Uterus (tissue), 4 donors: Measurements from ENCODE around the gene CFAP61. TPM values are rescaled to one million over a fixed set of nuclear protein-coding genes. Genes with fewer than 3 reads are reported as not detected.

Experiments used
- DNase-seq, 2 donors: peaks; one replicate each; pipeline ENCODE4 v3.0.0-alpha.2; 2019 to 2020
- H3K27ac ChIP-seq, 2 donors: fragments of 200-600 bp; sonication (generic); 1 replicate in 1 of 2; 2 replicates in 1 of 2; pipeline ENCODE4 v1.5.1; 2016 to 2018
- H3K27me3 ChIP-seq, 2 donors: fragments of 200-600 bp; sonication (generic); one replicate each; pipeline ENCODE4 v1.5.1; 2018 to 2019; ENCODE audit warnings: control low read depth in 1 of 2
- H3K36me3 ChIP-seq, 2 donors: fragments of 200-600 bp; sonication (generic); one replicate each; pipeline ENCODE4 v1.5.1; 2019; ENCODE audit warnings: control low read depth in 1 of 2
- H3K4me1 ChIP-seq, 2 donors: fragments of 200-600 bp; sonication (generic); one replicate each; pipeline ENCODE4 v1.5.1; 2018 to 2019; ENCODE audit warnings: control low read depth in 1 of 2
- H3K4me3 ChIP-seq, 2 donors: fragments of 200-600 bp; sonication (generic); 1 replicate in 1 of 2; 2 replicates in 1 of 2; pipeline ENCODE4 v1.5.1; 2018 to 2019; ENCODE audit warnings: mild to moderate bottlenecking in 1 of 2
- H3K9me3 ChIP-seq, 2 donors: fragments of 200-600 bp; sonication (generic); one replicate each; pipeline ENCODE4 v1.5.1; 2019; ENCODE audit warnings: control low read depth in 1 of 2
- CTCF ChIP-seq, 4 experiments: fragments of 200-600 bp in 2 of 4; fragments of 450-650 bp in 2 of 4; sonication (generic) in 2 of 4; IDR thresholded peaks; one replicate each; pipeline ENCODE4 v1.5.1; 2016 to 2019; ENCODE audit warnings: antibody characterized with exemption in 4 of 4, mild to moderate bottlenecking in 2 of 4, moderate library complexity in 1 of 4
- POLR2A ChIP-seq, 2 donors: fragments of 450-650 bp; IDR thresholded peaks; one replicate each; pipeline ENCODE4 v1.6.1; 2016; ENCODE audit warnings: antibody characterized with exemption in 2 of 2, mild to moderate bottlenecking in 1 of 2, moderate library complexity in 1 of 2
- intact Hi-C: fragments of 100-400 bp; cut with DNase I; formaldehyde crosslinking; loops from one replicate; pipeline ENCODE4 v1.15.1; 2023; ENCODE audit warnings: low total_unique reads
- total RNA-seq, 4 donors: library from RNA; depleted of rRNA in 3 of 4; stranded (reverse); fragments of >200 nt in 3 of 4; gene quantifications; one replicate each; pipeline versions ENCODE4 v1.1.0 to v1.2.4, GENCODE V29; 2014 to 2023
- donor health status: DM: yes; HTN: yes; CAD: no.

The CFAP61 gene
- total RNA-seq, 4 donors from 2014 or later: 3.0 to 8.2 (median 7.5) TPM; not detected in 1

- H3K4me1 ChIP-seq: no peaks in the 10 kb centered on the region
- H3K36me3 ChIP-seq: no peaks in the 10 kb centered on the region
- H3K27me3 ChIP-seq: no peaks in the 10 kb centered on the region
- no peak overlapping the region for H3K4me3 ChIP-seq
- DNase-seq: no peak
- H3K27ac ChIP-seq: no peak overlapping the region
- H3K9me3 ChIP-seq: no peaks in the 10 kb centered on the region
- TF ChIP-seq POLR2A (IDR thresholded peaks at IDR 0.05) (no peak), CTCF (IDR thresholded peaks at IDR 0.05) (no peak)
- intact Hi-C loops: no loop called here
These were observed 121.9 kb downstream of the CFAP61 start for GRCh38 chr20:20174089-20174835.

GRCh38 chr20:20181322-20181721 lies 129.0 kb downstream of the CFAP61 start:
- no peaks in the 10 kb centered on the region for H3K27me3 ChIP-seq
- no peaks in the 10 kb centered on the region for H3K36me3 ChIP-seq
- no peaks in the 10 kb centered on the region for H3K4me1 ChIP-seq
- TF ChIP-seq CTCF (IDR thresholded peaks at IDR 0.05) (no peak), POLR2A (IDR thresholded peaks at IDR 0.05) (no peak)
- no peak overlapping the region for H3K27ac ChIP-seq
- peaks cover 0 to 6% of the 10 kb centered on the region in 2 donors for H3K9me3 ChIP-seq
- no peak for DNase-seq
- no peak overlapping the region for H3K4me3 ChIP-seq
- intact Hi-C loops: no loop called here

GRCh38 chr20:20184149-20184548 lies 131.8 kb downstream of the CFAP61 start:
- no peaks in the 10 kb centered on the region for H3K4me1 ChIP-seq

GRCh38 chr20:20184706-20185105 lies 132.4 kb downstream of the CFAP61 start:
- Histone ChIP-seq H3K36me3 (no peaks in the 10 kb centered on the region), H3K4me3 (no peak overlapping the region), H3K27ac (no peak overlapping the region), H3K27me3 (no peaks in the 10 kb centered on the region), H3K4me1 (no peaks in the 10 kb centered on the region), H3K9me3 (peaks cover 0 to 3% of the 10 kb centered on the region in 2 donors)
- DNase-seq: no peak
- intact Hi-C loops: no loop called here
- TF ChIP-seq CTCF (IDR thresholded peaks at IDR 0.05) (no peak), POLR2A (IDR thresholded peaks at IDR 0.05) (no peak)

More at GRCh38 chr20:20184149-20184548, 131.8 kb downstream of the CFAP61 start:
- no peak for TF ChIP-seq CTCF (IDR thresholded peaks at IDR 0.05)
- TF ChIP-seq POLR2A (IDR thresholded peaks at IDR 0.05): no peak
- Histone ChIP-seq H3K27ac (no peak overlapping the region), H3K27me3 (no peaks in the 10 kb centered on the region), H3K36me3 (no peaks in the 10 kb centered on the region), H3K4me3 (no peak overlapping the region), H3K9me3 (peaks cover 0 to 6% of the 10 kb centered on the region in 2 donors)
- no peak for DNase-seq
- intact Hi-C loops: no loop called here

- no peak for TF ChIP-seq CTCF (IDR thresholded peaks at IDR 0.05)
- no peak for TF ChIP-seq POLR2A (IDR thresholded peaks at IDR 0.05)
- H3K36me3 ChIP-seq: no peaks in the 10 kb centered on the region
- no peaks in the 10 kb centered on the region for H3K27me3 ChIP-seq
- H3K9me3 ChIP-seq: no peaks in the 10 kb centered on the region
- DNase-seq: no peak
- no peaks in the 10 kb centered on the region for H3K4me1 ChIP-seq
- no peak overlapping the region for H3K27ac ChIP-seq
- intact Hi-C loops: no loop called here
- no peak overlapping the region for H3K4me3 ChIP-seq
These were observed 136.3 kb downstream of the CFAP61 start for GRCh38 chr20:20188647-20189046.
